WTC11 (cell line): ENCODE data around the gene LGR4. TPM values are rescaled to one million over a fixed set of nuclear protein-coding genes. Genes with fewer than 3 reads are reported as not detected.

ENCODE experiments used
- ATAC-seq: fragments of 200-7000 bp; cut with Tn5 transposase; 2 replicates; pipeline ENCODE4 v1.10.0; 2021; ENCODE audit warnings: mild to moderate bottlenecking, moderate library complexity
- CTCF ChIA-PET: fragments of 300-600 bp; sonication (Branson Sonifier 250); formaldehyde crosslinking; loops from one replicate; lab custom pipeline; 2021; ENCODE audit warnings: antibody characterized with exemption; lab: Charles Lee
- POLR2A ChIA-PET: fragments of 350-600 bp; sonication (Branson Sonifier 250); formaldehyde crosslinking; loops from one replicate; lab custom pipeline; 2021; ENCODE audit warnings: antibody characterized with exemption; lab: Charles Lee
- DNase-seq: peaks from one replicate; pipeline ENCODE4 v3.0.0; 2021; ENCODE audit warnings: low spot score
- H3K27ac Mint-ChIP-seq: 2 replicates; pipeline ENCODE4 v1.8.0; 2021; ENCODE audit warnings: mixed read lengths
- H3K27me3 Mint-ChIP-seq: 2 replicates; pipeline ENCODE4 v1.8.0; 2021; ENCODE audit warnings: low read depth, mild to moderate bottlenecking, moderate library complexity, mixed read lengths
- H3K36me3 Mint-ChIP-seq: 2 replicates; pipeline ENCODE4 v1.8.0; 2021; ENCODE audit warnings: mixed read lengths
- H3K4me1 Mint-ChIP-seq: 2 replicates; pipeline ENCODE4 v1.8.0; 2022; ENCODE audit warnings: mixed read lengths
- H3K4me3 Mint-ChIP-seq: 2 replicates; pipeline ENCODE4 v1.8.0; 2021; ENCODE audit warnings: mild to moderate bottlenecking, moderate library complexity, mixed read lengths
- H3K9me3 Mint-ChIP-seq: 2 replicates; pipeline ENCODE4 v1.8.0; 2021; ENCODE audit warnings: mixed read lengths
- CREB1 ChIP-seq: sonication (generic); formaldehyde crosslinking; IDR thresholded peaks from 2 replicates; pipeline ENCODE4 v1.8.0; 2023; ENCODE audit warnings: mild to moderate bottlenecking, missing genetic modification reagents
- ELF4 ChIP-seq: sonication (generic); formaldehyde crosslinking; IDR thresholded peaks from 2 replicates; pipeline ENCODE4 v1.8.1; 2022; ENCODE audit warnings: low read depth, mild to moderate bottlenecking, moderate library complexity, missing genetic modification reagents
- HMGA2 ChIP-seq: fragments of 250-450 bp; sonication (Bioruptor Pico); IDR thresholded peaks from 2 replicates; pipeline ENCODE4 v1.4.0; 2021; ENCODE audit warnings: mild to moderate bottlenecking, moderate library complexity
- JUN ChIP-seq: sonication (generic); formaldehyde crosslinking; IDR thresholded peaks from 2 replicates; pipeline ENCODE4 v1.8.0; 2023; ENCODE audit warnings: mild to moderate bottlenecking, missing genetic modification reagents
- RORB ChIP-seq: fragments of 250-450 bp; sonication (Bioruptor Pico); IDR thresholded peaks from 2 replicates; pipeline ENCODE4 v1.9.0; 2021; ENCODE audit warnings: mild to moderate bottlenecking
- TP53 ChIP-seq: sonication (generic); formaldehyde crosslinking; IDR thresholded peaks from 2 replicates; pipeline ENCODE4 v1.8.1; 2023; ENCODE audit warnings: mild to moderate bottlenecking, missing genetic modification reagents
- ZNF219 ChIP-seq: sonication (generic); formaldehyde crosslinking; IDR thresholded peaks from 2 replicates; pipeline ENCODE4 v1.8.0; 2023; ENCODE audit warnings: missing genetic modification reagents, mild to moderate bottlenecking, borderline replicate concordance
- ZNF396 ChIP-seq: fragments of 250-450 bp; sonication (Bioruptor Pico); IDR thresholded peaks from 2 replicates; pipeline ENCODE4 v1.8.0; 2021; ENCODE audit warnings: mild to moderate bottlenecking, moderate library complexity, borderline replicate concordance
- total RNA-seq: library from RNA; stranded (reverse); gene quantifications from 3 replicates; pipeline ENCODE4 v1.2.3, GENCODE V29; 2021
- TF ChIP-seq, protein P1 (sequence below): sonication (generic); formaldehyde crosslinking; IDR thresholded peaks from 2 replicates; pipeline ENCODE4 v1.8.0; 2023; ENCODE audit warnings: missing genetic modification reagents
- TF ChIP-seq, protein P2 (sequence below): sonication (generic); formaldehyde crosslinking; conservative IDR thresholded peaks from 2 replicates; pipeline ENCODE4 v1.8.1; 2023; ENCODE audit warnings: mild to moderate bottlenecking, low read depth, missing genetic modification reagents, moderate library complexity
- TF ChIP-seq, protein P3 (sequence below): sonication (generic); formaldehyde crosslinking; IDR thresholded peaks from 2 replicates; pipeline ENCODE4 v1.8.0; 2022; ENCODE audit warnings: mild to moderate bottlenecking, missing genetic modification reagents
- TF ChIP-seq, protein P4 (sequence below): fragments of 250-450 bp; sonication (Bioruptor Pico); IDR thresholded peaks from 2 replicates; pipeline ENCODE4 v1.9.0; 2021; ENCODE audit warnings: moderate library complexity, mild to moderate bottlenecking, inconsistent platforms, borderline replicate concordance
- TF ChIP-seq, protein P5 (sequence below): fragments of 250-450 bp; sonication (Bioruptor Pico); IDR thresholded peaks from 2 replicates; pipeline ENCODE4 v1.9.0; 2021; ENCODE audit warnings: mild to moderate bottlenecking
- TF ChIP-seq, protein P6 (sequence below): fragments of 250-450 bp; sonication (Bioruptor Pico); IDR thresholded peaks from 2 replicates; pipeline ENCODE4 v1.9.0; 2021; ENCODE audit warnings: mild to moderate bottlenecking, borderline replicate concordance
- TF ChIP-seq, protein P7 (sequence below): sonication (generic); formaldehyde crosslinking; IDR thresholded peaks from 2 replicates; pipeline ENCODE4 v1.8.0; 2022; ENCODE audit warnings: missing genetic modification reagents
- TF ChIP-seq, protein P8 (sequence below): sonication (generic); formaldehyde crosslinking; IDR thresholded peaks from 2 replicates; pipeline ENCODE4 v1.8.0; 2022; ENCODE audit warnings: mild to moderate bottlenecking, missing genetic modification reagents

The LGR4 gene
- total RNA-seq, 1 experiment from 2014 or later: 53.8 TPM

DNA sequence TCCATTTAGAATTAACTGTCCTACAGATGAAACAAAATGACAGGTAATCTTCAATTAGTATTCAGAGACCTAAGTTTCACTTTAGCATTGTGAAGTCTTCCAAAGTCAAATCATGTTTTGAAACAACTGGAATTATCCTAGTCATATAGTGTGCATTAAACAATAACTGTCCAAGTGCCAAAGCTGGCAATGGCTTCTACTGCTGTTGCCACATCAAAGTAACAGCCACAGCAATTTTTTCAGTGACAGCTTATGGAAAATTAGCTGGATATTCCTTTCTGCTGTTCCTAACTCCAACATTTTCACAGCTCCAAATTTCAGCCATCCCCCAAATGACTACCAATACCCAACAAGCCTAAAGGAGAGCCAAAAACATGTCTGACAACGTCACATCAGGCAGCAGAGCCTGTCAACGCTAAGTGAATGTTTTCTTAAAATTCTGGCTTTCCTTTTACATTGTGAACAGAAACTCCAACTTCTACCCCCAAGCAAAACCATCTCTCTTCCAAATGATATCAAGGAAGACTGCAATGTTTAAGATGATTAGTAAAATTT is 64.3 kb downstream of the LGR4 start:
- ChIA-PET POLR2A (no interaction called here), CTCF (no interaction called here)
- H3K9me3 Mint-ChIP-seq: no peaks in the 10 kb centered on the region
- no peak overlapping the region for H3K27ac Mint-ChIP-seq
- DNase-seq: no peak
- ATAC-seq: no peak
- H3K36me3 Mint-ChIP-seq: no peaks in the 10 kb centered on the region
- H3K4me1 Mint-ChIP-seq: peaks cover 2% of the 10 kb centered on the region
- H3K4me3 Mint-ChIP-seq: no peak overlapping the region
- TF ChIP-seq, protein P1, sequence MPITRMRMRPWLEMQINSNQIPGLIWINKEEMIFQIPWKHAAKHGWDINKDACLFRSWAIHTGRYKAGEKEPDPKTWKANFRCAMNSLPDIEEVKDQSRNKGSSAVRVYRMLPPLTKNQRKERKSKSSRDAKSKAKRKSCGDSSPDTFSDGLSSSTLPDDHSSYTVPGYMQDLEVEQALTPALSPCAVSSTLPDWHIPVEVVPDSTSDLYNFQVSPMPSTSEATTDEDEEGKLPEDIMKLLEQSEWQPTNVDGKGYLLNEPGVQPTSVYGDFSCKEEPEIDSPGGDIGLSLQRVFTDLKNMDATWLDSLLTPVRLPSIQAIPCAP (CRISPR knock-in tag): no peak
- TF ChIP-seq RORB (CRISPR knock-in tag) (no peak), TP53 (CRISPR knock-in tag) (no peak), CREB1 (CRISPR knock-in tag) (no peak), ELF4 (CRISPR knock-in tag) (no peak), HMGA2 (CRISPR knock-in tag) (no peak), ZNF219 (CRISPR knock-in tag) (no peak), JUN (CRISPR knock-in tag) (no peak), ZNF396 (CRISPR knock-in tag) (no peak)
- TF ChIP-seq, protein P2, sequence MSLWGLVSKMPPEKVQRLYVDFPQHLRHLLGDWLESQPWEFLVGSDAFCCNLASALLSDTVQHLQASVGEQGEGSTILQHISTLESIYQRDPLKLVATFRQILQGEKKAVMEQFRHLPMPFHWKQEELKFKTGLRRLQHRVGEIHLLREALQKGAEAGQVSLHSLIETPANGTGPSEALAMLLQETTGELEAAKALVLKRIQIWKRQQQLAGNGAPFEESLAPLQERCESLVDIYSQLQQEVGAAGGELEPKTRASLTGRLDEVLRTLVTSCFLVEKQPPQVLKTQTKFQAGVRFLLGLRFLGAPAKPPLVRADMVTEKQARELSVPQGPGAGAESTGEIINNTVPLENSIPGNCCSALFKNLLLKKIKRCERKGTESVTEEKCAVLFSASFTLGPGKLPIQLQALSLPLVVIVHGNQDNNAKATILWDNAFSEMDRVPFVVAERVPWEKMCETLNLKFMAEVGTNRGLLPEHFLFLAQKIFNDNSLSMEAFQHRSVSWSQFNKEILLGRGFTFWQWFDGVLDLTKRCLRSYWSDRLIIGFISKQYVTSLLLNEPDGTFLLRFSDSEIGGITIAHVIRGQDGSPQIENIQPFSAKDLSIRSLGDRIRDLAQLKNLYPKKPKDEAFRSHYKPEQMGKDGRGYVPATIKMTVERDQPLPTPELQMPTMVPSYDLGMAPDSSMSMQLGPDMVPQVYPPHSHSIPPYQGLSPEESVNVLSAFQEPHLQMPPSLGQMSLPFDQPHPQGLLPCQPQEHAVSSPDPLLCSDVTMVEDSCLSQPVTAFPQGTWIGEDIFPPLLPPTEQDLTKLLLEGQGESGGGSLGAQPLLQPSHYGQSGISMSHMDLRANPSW (CRISPR knock-in tag): no peak
- TF ChIP-seq, protein P3, sequence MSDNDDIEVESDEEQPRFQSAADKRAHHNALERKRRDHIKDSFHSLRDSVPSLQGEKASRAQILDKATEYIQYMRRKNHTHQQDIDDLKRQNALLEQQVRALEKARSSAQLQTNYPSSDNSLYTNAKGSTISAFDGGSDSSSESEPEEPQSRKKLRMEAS (CRISPR knock-in tag): no peak
- TF ChIP-seq, protein P4, sequence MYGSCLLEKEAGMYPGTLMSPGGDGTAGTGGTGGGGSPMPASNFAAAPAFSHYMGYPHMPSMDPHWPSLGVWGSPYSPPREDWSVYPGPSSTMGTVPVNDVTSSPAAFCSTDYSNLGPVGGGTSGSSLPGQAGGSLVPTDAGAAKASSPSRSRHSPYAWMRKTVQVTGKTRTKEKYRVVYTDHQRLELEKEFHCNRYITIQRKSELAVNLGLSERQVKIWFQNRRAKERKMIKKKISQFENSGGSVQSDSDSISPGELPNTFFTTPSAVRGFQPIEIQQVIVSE (CRISPR knock-in tag): no peak
- TF ChIP-seq, protein P5, sequence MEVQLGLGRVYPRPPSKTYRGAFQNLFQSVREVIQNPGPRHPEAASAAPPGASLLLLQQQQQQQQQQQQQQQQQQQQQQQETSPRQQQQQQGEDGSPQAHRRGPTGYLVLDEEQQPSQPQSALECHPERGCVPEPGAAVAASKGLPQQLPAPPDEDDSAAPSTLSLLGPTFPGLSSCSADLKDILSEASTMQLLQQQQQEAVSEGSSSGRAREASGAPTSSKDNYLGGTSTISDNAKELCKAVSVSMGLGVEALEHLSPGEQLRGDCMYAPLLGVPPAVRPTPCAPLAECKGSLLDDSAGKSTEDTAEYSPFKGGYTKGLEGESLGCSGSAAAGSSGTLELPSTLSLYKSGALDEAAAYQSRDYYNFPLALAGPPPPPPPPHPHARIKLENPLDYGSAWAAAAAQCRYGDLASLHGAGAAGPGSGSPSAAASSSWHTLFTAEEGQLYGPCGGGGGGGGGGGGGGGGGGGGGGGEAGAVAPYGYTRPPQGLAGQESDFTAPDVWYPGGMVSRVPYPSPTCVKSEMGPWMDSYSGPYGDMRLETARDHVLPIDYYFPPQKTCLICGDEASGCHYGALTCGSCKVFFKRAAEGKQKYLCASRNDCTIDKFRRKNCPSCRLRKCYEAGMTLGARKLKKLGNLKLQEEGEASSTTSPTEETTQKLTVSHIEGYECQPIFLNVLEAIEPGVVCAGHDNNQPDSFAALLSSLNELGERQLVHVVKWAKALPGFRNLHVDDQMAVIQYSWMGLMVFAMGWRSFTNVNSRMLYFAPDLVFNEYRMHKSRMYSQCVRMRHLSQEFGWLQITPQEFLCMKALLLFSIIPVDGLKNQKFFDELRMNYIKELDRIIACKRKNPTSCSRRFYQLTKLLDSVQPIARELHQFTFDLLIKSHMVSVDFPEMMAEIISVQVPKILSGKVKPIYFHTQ (CRISPR knock-in tag): no peak
- TF ChIP-seq, protein P6, sequence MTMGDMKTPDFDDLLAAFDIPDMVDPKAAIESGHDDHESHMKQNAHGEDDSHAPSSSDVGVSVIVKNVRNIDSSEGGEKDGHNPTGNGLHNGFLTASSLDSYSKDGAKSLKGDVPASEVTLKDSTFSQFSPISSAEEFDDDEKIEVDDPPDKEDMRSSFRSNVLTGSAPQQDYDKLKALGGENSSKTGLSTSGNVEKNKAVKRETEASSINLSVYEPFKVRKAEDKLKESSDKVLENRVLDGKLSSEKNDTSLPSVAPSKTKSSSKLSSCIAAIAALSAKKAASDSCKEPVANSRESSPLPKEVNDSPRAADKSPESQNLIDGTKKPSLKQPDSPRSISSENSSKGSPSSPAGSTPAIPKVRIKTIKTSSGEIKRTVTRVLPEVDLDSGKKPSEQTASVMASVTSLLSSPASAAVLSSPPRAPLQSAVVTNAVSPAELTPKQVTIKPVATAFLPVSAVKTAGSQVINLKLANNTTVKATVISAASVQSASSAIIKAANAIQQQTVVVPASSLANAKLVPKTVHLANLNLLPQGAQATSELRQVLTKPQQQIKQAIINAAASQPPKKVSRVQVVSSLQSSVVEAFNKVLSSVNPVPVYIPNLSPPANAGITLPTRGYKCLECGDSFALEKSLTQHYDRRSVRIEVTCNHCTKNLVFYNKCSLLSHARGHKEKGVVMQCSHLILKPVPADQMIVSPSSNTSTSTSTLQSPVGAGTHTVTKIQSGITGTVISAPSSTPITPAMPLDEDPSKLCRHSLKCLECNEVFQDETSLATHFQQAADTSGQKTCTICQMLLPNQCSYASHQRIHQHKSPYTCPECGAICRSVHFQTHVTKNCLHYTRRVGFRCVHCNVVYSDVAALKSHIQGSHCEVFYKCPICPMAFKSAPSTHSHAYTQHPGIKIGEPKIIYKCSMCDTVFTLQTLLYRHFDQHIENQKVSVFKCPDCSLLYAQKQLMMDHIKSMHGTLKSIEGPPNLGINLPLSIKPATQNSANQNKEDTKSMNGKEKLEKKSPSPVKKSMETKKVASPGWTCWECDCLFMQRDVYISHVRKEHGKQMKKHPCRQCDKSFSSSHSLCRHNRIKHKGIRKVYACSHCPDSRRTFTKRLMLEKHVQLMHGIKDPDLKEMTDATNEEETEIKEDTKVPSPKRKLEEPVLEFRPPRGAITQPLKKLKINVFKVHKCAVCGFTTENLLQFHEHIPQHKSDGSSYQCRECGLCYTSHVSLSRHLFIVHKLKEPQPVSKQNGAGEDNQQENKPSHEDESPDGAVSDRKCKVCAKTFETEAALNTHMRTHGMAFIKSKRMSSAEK (CRISPR knock-in tag): no peak
- TF ChIP-seq, protein P7, sequence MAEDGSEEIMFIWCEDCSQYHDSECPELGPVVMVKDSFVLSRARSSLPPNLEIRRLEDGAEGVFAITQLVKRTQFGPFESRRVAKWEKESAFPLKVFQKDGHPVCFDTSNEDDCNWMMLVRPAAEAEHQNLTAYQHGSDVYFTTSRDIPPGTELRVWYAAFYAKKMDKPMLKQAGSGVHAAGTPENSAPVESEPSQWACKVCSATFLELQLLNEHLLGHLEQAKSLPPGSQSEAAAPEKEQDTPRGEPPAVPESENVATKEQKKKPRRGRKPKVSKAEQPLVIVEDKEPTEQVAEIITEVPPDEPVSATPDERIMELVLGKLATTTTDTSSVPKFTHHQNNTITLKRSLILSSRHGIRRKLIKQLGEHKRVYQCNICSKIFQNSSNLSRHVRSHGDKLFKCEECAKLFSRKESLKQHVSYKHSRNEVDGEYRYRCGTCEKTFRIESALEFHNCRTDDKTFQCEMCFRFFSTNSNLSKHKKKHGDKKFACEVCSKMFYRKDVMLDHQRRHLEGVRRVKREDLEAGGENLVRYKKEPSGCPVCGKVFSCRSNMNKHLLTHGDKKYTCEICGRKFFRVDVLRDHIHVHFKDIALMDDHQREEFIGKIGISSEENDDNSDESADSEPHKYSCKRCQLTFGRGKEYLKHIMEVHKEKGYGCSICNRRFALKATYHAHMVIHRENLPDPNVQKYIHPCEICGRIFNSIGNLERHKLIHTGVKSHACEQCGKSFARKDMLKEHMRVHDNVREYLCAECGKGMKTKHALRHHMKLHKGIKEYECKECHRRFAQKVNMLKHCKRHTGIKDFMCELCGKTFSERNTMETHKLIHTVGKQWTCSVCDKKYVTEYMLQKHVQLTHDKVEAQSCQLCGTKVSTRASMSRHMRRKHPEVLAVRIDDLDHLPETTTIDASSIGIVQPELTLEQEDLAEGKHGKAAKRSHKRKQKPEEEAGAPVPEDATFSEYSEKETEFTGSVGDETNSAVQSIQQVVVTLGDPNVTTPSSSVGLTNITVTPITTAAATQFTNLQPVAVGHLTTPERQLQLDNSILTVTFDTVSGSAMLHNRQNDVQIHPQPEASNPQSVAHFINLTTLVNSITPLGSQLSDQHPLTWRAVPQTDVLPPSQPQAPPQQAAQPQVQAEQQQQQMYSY: no peak
- TF ChIP-seq, protein P8, sequence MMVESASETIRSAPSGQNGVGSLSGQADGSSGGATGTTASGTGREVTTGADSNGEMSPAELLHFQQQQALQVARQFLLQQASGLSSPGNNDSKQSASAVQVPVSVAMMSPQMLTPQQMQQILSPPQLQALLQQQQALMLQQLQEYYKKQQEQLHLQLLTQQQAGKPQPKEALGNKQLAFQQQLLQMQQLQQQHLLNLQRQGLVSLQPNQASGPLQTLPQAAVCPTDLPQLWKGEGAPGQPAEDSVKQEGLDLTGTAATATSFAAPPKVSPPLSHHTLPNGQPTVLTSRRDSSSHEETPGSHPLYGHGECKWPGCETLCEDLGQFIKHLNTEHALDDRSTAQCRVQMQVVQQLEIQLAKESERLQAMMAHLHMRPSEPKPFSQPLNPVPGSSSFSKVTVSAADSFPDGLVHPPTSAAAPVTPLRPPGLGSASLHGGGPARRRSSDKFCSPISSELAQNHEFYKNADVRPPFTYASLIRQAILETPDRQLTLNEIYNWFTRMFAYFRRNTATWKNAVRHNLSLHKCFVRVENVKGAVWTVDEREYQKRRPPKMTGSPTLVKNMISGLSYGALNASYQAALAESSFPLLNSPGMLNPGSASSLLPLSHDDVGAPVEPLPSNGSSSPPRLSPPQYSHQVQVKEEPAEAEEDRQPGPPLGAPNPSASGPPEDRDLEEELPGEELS (CRISPR knock-in tag): no peak
- no peaks in the 10 kb centered on the region for H3K27me3 Mint-ChIP-seq
